Heart right ventricle (tissue), 16 donors: ENCODE data around the gene TREX2. TPM values are rescaled to one million over a fixed set of nuclear protein-coding genes. Genes with fewer than 3 reads are reported as not detected.

Experiments used
- ATAC-seq, 8 donors: fragments of 200-7000 bp; cut with Tn5 transposase; one replicate each; pipeline ENCODE4 v1.9.1; 2020; ENCODE audit warnings: mild to moderate bottlenecking in 8 of 8, moderate library complexity in 8 of 8, moderate number of reproducible peaks in 1 of 8
- DNase-seq, 2 donors: peaks; one replicate each; pipeline ENCODE4 v3.0.0-alpha.2; 2020
- H3K27ac ChIP-seq, 10 donors: fragments of 200-600 bp; sonication (generic) in 2 of 10; one replicate each; pipeline versions ENCODE4 v1.5.0 to v1.8.0; 2020 to 2022; ENCODE audit warnings: mild to moderate bottlenecking in 3 of 10
- H3K27me3 ChIP-seq, 7 donors: fragments of 200-600 bp; one replicate each; pipeline ENCODE4 v1.8.0; 2021 to 2022; ENCODE audit warnings: mild to moderate bottlenecking in 2 of 7
- H3K36me3 ChIP-seq, 9 donors: fragments of 200-600 bp; sonication (generic) in 1 of 9; one replicate each; pipeline versions ENCODE4 v1.5.0 to v1.8.0; 2020 to 2022; ENCODE audit warnings: mild to moderate bottlenecking in 2 of 9
- H3K4me1 ChIP-seq, 9 donors: fragments of 200-600 bp; sonication (generic) in 1 of 9; one replicate each; pipeline versions ENCODE4 v1.5.0 to v1.8.0; 2020 to 2022; ENCODE audit warnings: mild to moderate bottlenecking in 4 of 9
- H3K4me3 ChIP-seq, 10 donors: fragments of 200-600 bp; sonication (generic) in 2 of 10; one replicate each; pipeline versions ENCODE4 v1.5.0 to v1.8.0; 2020 to 2022; ENCODE audit warnings: mild to moderate bottlenecking in 7 of 10, moderate library complexity in 2 of 10
- H3K9me3 ChIP-seq, 11 donors: fragments of 200-600 bp in 10 of 11; sonication (generic) in 2 of 11; one replicate each; pipeline versions ENCODE4 v1.5.0 to v1.8.0; 2013 to 2022; ENCODE audit warnings: mild to moderate bottlenecking in 2 of 11, control low read depth in 1 of 11, moderate library complexity in 1 of 11
- CTCF ChIP-seq, 9 donors: fragments of 200-600 bp; sonication (generic) in 2 of 9; IDR thresholded peaks; one replicate each; pipeline versions ENCODE4 v1.5.0 to v1.8.0; 2021 to 2022; ENCODE audit warnings: antibody characterized with exemption in 9 of 9, mild to moderate bottlenecking in 5 of 9, moderate library complexity in 1 of 9
- WGBS, 2 donors: extraction: QIAGEN DNeasy Blood & Tissue Kit; methylation state at CpG; one replicate each; pipeline ENCODE4 v1.1.7; 2013; ENCODE audit warnings: inconsistent platforms in 1 of 2; 5-methylcytosine and 5-hydroxymethylcytosine counted together
- intact Hi-C, 10 donors: fragments of 100-400 bp; cut with DNase I; formaldehyde crosslinking; loops; one replicate each; pipeline versions ENCODE4 v1.11.1 to v1.14.2; 2022
- polyA plus RNA-seq, 2 donors: library from polyadenylated mRNA; stranded (reverse); fragments of 200-250 nt; gene quantifications; one replicate each; pipeline ENCODE4 v1.2.3, GENCODE V29; 2013
- total RNA-seq, 10 donors: library from RNA; stranded (reverse); fragmentation: NEBNext Ultra II Directional in 3 of 10; extraction: Animal tissue kit (Norgen Biotek cat#: 25700) in 3 of 10; gene quantifications; one replicate each; pipeline versions ENCODE4 v1.2.1 to v1.2.4, GENCODE V29; 2021 to 2023
- donor health status: Arrhythmogenic right ventricular cardiomyopathy.
- donor health status: ischemic (EF 13 %, LVEDD 7.1; RV severe dilation, severe dysfunction).
- donor health status: healthy with polysubstance abuse.
- donor health status: DM: no; HTN: yes; CAD: no.
- donor health status: DM: no; HTN: no; CAD: no.
- donor health status: ischemic (EF 25% LVEDD 6.9; RV normal size, moderate dysfunction).
- donor health status: ischemic (EF 25% LVEDD 5.7; RV mildly dilated, moderate dysfunction).
- donor health status: healthy.
- donor health status: DM: yes; HTN: yes; CAD: no.
- donor health status: Ischemic cardiomyopathy.
- donor health status: ischemic (EF 35%, LVEDD 5.7; RV mildly dilated, moderate dysfunction).
- donor health status: nonischemic (EF 11% LVEDD 7.7; RV severe dilation, severe dysfunction).
- donor health status: DM: yes; HTN: yes; CAD: no.
- donor health status: PGD.
- donor health status: ischemic (EF 29% LVEDD 5.4; RV normal size, mild dysfunction).
- donor health status: nonischemic (EF 23%, LVEDD 6.1; RV moderate dilation, normal function).

Gene TREX2
- total and polyA plus RNA-seq, 12 donors: 0.20 to 0.44 (median 0.31) TPM; not detected in 4

GRCh38 chrX:153494061-153494460 lies 48.2 kb upstream of the TREX2 start:
- Histone ChIP-seq H3K9me3 (no peaks in the 10 kb centered on the region), H3K4me1 (peaks cover 0 to 23% (median 5%) of the 10 kb centered on the region in 9 donors), H3K36me3 (no peaks in the 10 kb centered on the region), H3K27me3 (peaks cover 0 to 18% (median 0%) of the 10 kb centered on the region in 7 donors), H3K4me3 (peak overlapping the region in 5 of 10 donors; percentile 50 to 58 (median 55)), H3K27ac (peak overlapping the region in 8 of 10 donors; percentile 13 to 81 (median 74))
- intact Hi-C loops: loop anchor here in 3 of 10 donors (2.0 kb wide), 2 partner anchors 17 to 23 kb away; partner anchors contain the start of gene HAUS7 (in 2 of the 3)
- WGBS, 2 donors: 69 to 75% methylated on average over 12 of the region's 12 CpGs
- no peak for DNase-seq
- no peak for TF ChIP-seq CTCF (IDR thresholded peaks at IDR 0.05)
- ATAC-seq: peak in 2 of 8 donors; percentile 5 to 18

GRCh38 chrX:153493085-153493484 lies 47.2 kb upstream of the TREX2 start:
- ATAC-seq: no peak
- 89 to 93% methylated on average over 11 of the region's 11 CpGs for WGBS, 2 donors
- no peak for TF ChIP-seq CTCF (IDR thresholded peaks at IDR 0.05)
- Histone ChIP-seq H3K27me3 (peaks cover 0 to 18% (median 0%) of the 10 kb centered on the region in 7 donors), H3K27ac (peak overlapping the region in 2 of 10 donors; percentile 70 to 81), H3K4me3 (no peak overlapping the region), H3K4me1 (peaks cover 0 to 33% (median 7%) of the 10 kb centered on the region in 9 donors), H3K9me3 (no peaks in the 10 kb centered on the region), H3K36me3 (no peaks in the 10 kb centered on the region)
- DNase-seq: no peak
- intact Hi-C loops: no loop called here

- intact Hi-C loops: no loop called here
These were observed 46.7 kb upstream of the TREX2 start for GRCh38 chrX:153492543-153492942.

GRCh38 chrX:153491918-153492317 lies 46.1 kb upstream of the TREX2 start:
- DNase-seq (no peak), ATAC-seq (no peak)
- 35 to 54% methylated on average over 6 to 11 of the region's 11 CpGs for WGBS, 2 donors
- intact Hi-C loops: no loop called here
- H3K9me3 ChIP-seq: no peaks in the 10 kb centered on the region
- TF ChIP-seq CTCF (IDR thresholded peaks at IDR 0.05): no peak
- peaks cover 0 to 42% (median 14%) of the 10 kb centered on the region in 9 donors for H3K4me1 ChIP-seq
- peaks cover 0 to 18% (median 0%) of the 10 kb centered on the region in 7 donors for H3K27me3 ChIP-seq
- H3K36me3 ChIP-seq: no peaks in the 10 kb centered on the region
- H3K27ac ChIP-seq: peak overlapping the region in 4 of 10 donors; percentile 7 to 65 (median 24)
- no peak overlapping the region for H3K4me3 ChIP-seq

More at GRCh38 chrX:153492543-153492942, 46.7 kb upstream of the TREX2 start:
- DNase-seq (no peak), ATAC-seq (no peak)
- Histone ChIP-seq H3K36me3 (no peaks in the 10 kb centered on the region), H3K27me3 (peaks cover 0 to 18% (median 0%) of the 10 kb centered on the region in 7 donors), H3K4me1 (peaks cover 0 to 38% (median 12%) of the 10 kb centered on the region in 9 donors), H3K4me3 (no peak overlapping the region), H3K27ac (peak overlapping the region in 1 of 10 donors; percentile 65), H3K9me3 (no peaks in the 10 kb centered on the region)
- no peak for TF ChIP-seq CTCF (IDR thresholded peaks at IDR 0.05)
- WGBS, 2 donors: 72 to 78% methylated on average over 10 to 11 of the region's 12 CpGs
